SK-N-SH (cell line): ENCODE data around the gene ARHGAP27. TPM values are rescaled to one million over a fixed set of nuclear protein-coding genes. Genes with fewer than 3 reads are reported as not detected.

Experiments used
- CTCF ChIA-PET: fragments of 300-600, 350-600 bp; formaldehyde crosslinking; extraction: SDS; loops from one replicate; lab custom pipeline; 2021; lab: Yijun Ruan, JAX
- POLR2A ChIA-PET: fragments of 350-600 bp; sonication (Branson Sonifier 250); formaldehyde crosslinking; extraction: SDS; loops from one replicate; lab custom pipeline; 2020; ENCODE audit warnings: antibody characterized with exemption, inconsistent platforms; lab: Yijun Ruan, JAX
- DNase-seq: peaks from one replicate; pipeline ENCODE4 v3.0.0; 2012
- H2AFZ ChIP-seq: fragments of 200-600 bp; sonication (generic); 2 replicates; pipeline ENCODE4 v1.8.1; 2016; ENCODE audit warnings: antibody characterized with exemption, mild to moderate bottlenecking, low read depth
- H3F3A ChIP-seq: fragments of 200-600 bp; sonication (generic); replicated peaks from 2 replicates; pipeline ENCODE3; 2016; ENCODE audit warnings: antibody characterized with exemption, mild to moderate bottlenecking; ENCODE audit not compliant: insufficient read depth
- H3K27ac ChIP-seq, 2 experiments: fragments of 200-500 bp in 1 of 2; fragments of 200-600 bp in 1 of 2; sonication (Bioruptor generic) in 1 of 2; sonication (generic), shearing (Covaris generic) in 1 of 2; 2 replicates each; pipeline versions ENCODE4 v1.5.1 to v1.6.1; 2014 to 2016; ENCODE audit warnings: low read depth in 2 of 2, inconsistent platforms in 1 of 2, low read length in 1 of 2, mild to moderate bottlenecking in 1 of 2, mixed read lengths in 1 of 2
- H3K27me3 ChIP-seq: fragments of 200-600 bp; sonication (generic), shearing (Covaris generic); 2 replicates; pipeline ENCODE4 v1.6.1; 2016; ENCODE audit warnings: mixed run types; ENCODE audit not compliant: insufficient read depth
- H3K36me3 ChIP-seq, 2 experiments: fragments of 200-500 bp in 1 of 2; fragments of 200-600 bp in 1 of 2; sonication (Bioruptor generic) in 1 of 2; sonication (generic) in 1 of 2; replicated peaks in 1 of 2; 2 replicates each; pipeline versions ENCODE3 to v1.5.1; 2014 to 2016; ENCODE audit warnings: low read length in 1 of 2, mild to moderate bottlenecking in 1 of 2; ENCODE audit not compliant: insufficient read depth in 2 of 2, control insufficient read depth in 1 of 2
- H3K4me1 ChIP-seq, 2 experiments: fragments of 200-500 bp in 1 of 2; fragments of 200-600 bp in 1 of 2; sonication (Bioruptor generic) in 1 of 2; sonication (generic), shearing (Covaris generic) in 1 of 2; 2 replicates each; pipeline versions ENCODE4 v1.5.1 to v1.6.1; 2014 to 2016; ENCODE audit warnings: low read depth in 1 of 2, low read length in 1 of 2, mixed run types in 1 of 2; ENCODE audit not compliant: insufficient read depth in 2 of 2, control insufficient read depth in 1 of 2
- H3K4me2 ChIP-seq: fragments of 200-600 bp; sonication (generic), shearing (Covaris generic); 2 replicates; pipeline ENCODE4 v1.6.1; 2017; ENCODE audit warnings: mixed run types
- H3K4me3 ChIP-seq, 2 experiments: fragments of 200-500 bp in 1 of 2; fragments of 200-600 bp in 1 of 2; sonication (Bioruptor generic) in 1 of 2; sonication (generic), shearing (Covaris generic) in 1 of 2; 2 replicates each; pipeline versions ENCODE4 v1.5.1 to v1.8.1; 2014 to 2016; ENCODE audit warnings: low read depth in 2 of 2, inconsistent platforms in 1 of 2, low read length in 1 of 2, mild to moderate bottlenecking in 1 of 2, mixed read lengths in 1 of 2, moderate library complexity in 1 of 2
- H3K79me2 ChIP-seq: fragments of 200-600 bp; sonication (generic); 2 replicates; pipeline ENCODE4 v1.8.1; 2017; ENCODE audit warnings: mild to moderate bottlenecking; ENCODE audit not compliant: insufficient read depth
- H3K9ac ChIP-seq: fragments of 200-600 bp; sonication (generic); 2 replicates; pipeline ENCODE4 v1.6.1; 2017; ENCODE audit warnings: mixed run types
- H3K9me2 ChIP-seq: fragments of 200-600 bp; sonication (generic); 2 replicates; pipeline ENCODE4 v1.6.1; 2017; ENCODE audit warnings: mixed run types
- H3K9me3 ChIP-seq: fragments of 200-600 bp; sonication (generic); 2 replicates; pipeline ENCODE4 v1.6.1; 2017; ENCODE audit warnings: mixed run types, mild to moderate bottlenecking, moderate library complexity
- H4K20me1 ChIP-seq: fragments of 200-600 bp; sonication (generic); 2 replicates; pipeline ENCODE4 v1.6.1; 2017; ENCODE audit warnings: mild to moderate bottlenecking, mixed run types; ENCODE audit not compliant: insufficient read depth
- ELF1 ChIP-seq: IDR thresholded peaks from 2 replicates; pipeline ENCODE4 v1.4.0; 2012
- FOSL2 ChIP-seq: IDR thresholded peaks from 2 replicates; pipeline ENCODE4 v1.4.0; 2012; ENCODE audit warnings: low read depth, mild to moderate bottlenecking, moderate library complexity, borderline replicate concordance
- FOXM1 ChIP-seq: IDR thresholded peaks from 2 replicates; pipeline ENCODE4 v1.4.0; 2012; ENCODE audit warnings: low read depth, mild to moderate bottlenecking
- GATA2 ChIP-seq: sonication (generic); formaldehyde crosslinking; IDR thresholded peaks from 2 replicates; pipeline ENCODE4 v1.5.0; 2020; ENCODE audit warnings: mild to moderate bottlenecking, missing genetic modification reagents
- MXI1 ChIP-seq: IDR thresholded peaks from 2 replicates; pipeline ENCODE4 v1.6.1; 2012; ENCODE audit warnings: mild to moderate bottlenecking, low read depth, low read length, improper control_type of control experiment
- NFIC ChIP-seq: IDR thresholded peaks from 2 replicates; pipeline ENCODE4 v1.4.0; 2012; ENCODE audit warnings: borderline replicate concordance
- NRF1 ChIP-seq: IDR thresholded peaks from 2 replicates; pipeline ENCODE4 v1.6.1; 2012; ENCODE audit warnings: low read depth, mild to moderate bottlenecking, low read length
- RAD21 ChIP-seq: IDR thresholded peaks from 2 replicates; pipeline ENCODE4 v1.6.1; 2012; ENCODE audit warnings: mild to moderate bottlenecking, low read length
- RXRA ChIP-seq: IDR thresholded peaks from 2 replicates; pipeline ENCODE4 v1.4.0; 2012; ENCODE audit warnings: low read depth, mild to moderate bottlenecking, borderline replicate concordance
- SIN3A ChIP-seq: IDR thresholded peaks from 2 replicates; pipeline ENCODE4 v1.6.1; 2012; ENCODE audit warnings: low read depth, mild to moderate bottlenecking, low read length, moderate library complexity, borderline replicate concordance
- SMC3 ChIP-seq: IDR thresholded peaks from 2 replicates; pipeline ENCODE4 v1.6.1; 2012; ENCODE audit warnings: low read depth, low read length, improper control_type of control experiment
- TEAD4 ChIP-seq: IDR thresholded peaks from 2 replicates; pipeline ENCODE4 v1.4.0; 2012; ENCODE audit warnings: mild to moderate bottlenecking, borderline replicate concordance; ENCODE audit not compliant: insufficient read depth
- USF2 ChIP-seq: fragments of 150-350 bp; IDR thresholded peaks from 2 replicates; pipeline ENCODE4 v1.6.1; 2017; ENCODE audit warnings: antibody characterized with exemption, low read length, low read depth, borderline replicate concordance
- WGBS: methylation state at CpG from one replicate; pipeline ENCODE4 v1.1.6; 2017; ENCODE audit warnings: low lambda C conversion rate; 5-methylcytosine and 5-hydroxymethylcytosine counted together
- polyA plus RNA-seq, 3 experiments: library from polyadenylated mRNA; depleted of rRNA; stranded (reverse); fragments of >200 nt; gene quantifications; 2 replicates each; pipeline ENCODE4 v1.2.3, GENCODE V29; 2012

ARHGAP27 gene
- polyA plus RNA-seq, 1 of the 3 experiments (the other 2 are of a cell fraction), result 2.1 TPM

- TF ChIP-seq USF2 (no peak), TEAD4 (no peak), SMC3 (peak; percentile 51; the same call in 1 of the 2 replicates)
- TF ChIP-seq, all 33 proteins: peak for 3
Observed at GRCh38 chr17:45425125-45425983, 7.3 kb downstream of the ARHGAP27 start (continued).

GRCh38 chr17:45424769-45425124 lies 7.9 kb downstream of the ARHGAP27 start:
- H3K36me3 ChIP-seq, result no peaks in the 10 kb centered on the region
- no peak for DNase-seq
- H3K4me2 ChIP-seq, result no peak overlapping the region
- no peaks in the 10 kb centered on the region for H3K9me3 ChIP-seq
- ChIA-PET CTCF (interaction anchor here (0.7 to 5.8 kb wide), 6 partner anchors 27 to 206 kb away, joined by 3 to 36 read pairs (median 5); no protein-coding TSS in a partner anchor), POLR2A (no interaction called here)
- H3F3A ChIP-seq, result no peaks in the 10 kb centered on the region
- H3K4me3 ChIP-seq, result no peak overlapping the region
- H3K4me1 ChIP-seq, result peaks cover 0 to 7% of the 10 kb centered on the region in 2 experiments; a peak in 1 of 4 replicates
- H3K27ac ChIP-seq, result no peak overlapping the region
- no peak overlapping the region for H3K9ac ChIP-seq
- TF ChIP-seq RXRA (no peak), FOSL2 (no peak), NFIC (no peak), SIN3A (no peak), GATA2 (CRISPR knock-in tag) (no peak), FOXM1 (no peak), RAD21 (no peak), MXI1 (no peak), NRF1 (no peak), ELF1 (no peak)
- no peaks in the 10 kb centered on the region for H3K9me2 ChIP-seq
- no peaks in the 10 kb centered on the region for H3K27me3 ChIP-seq
- H3K79me2 ChIP-seq, result no peaks in the 10 kb centered on the region
- WGBS, result 69% methylated on average over 6 of the region's 6 CpGs
- H2AFZ ChIP-seq, result no peak overlapping the region
- H4K20me1 ChIP-seq, result no peaks in the 10 kb centered on the region

GRCh38 chr17:45423975-45424335 lies 8.7 kb downstream of the ARHGAP27 start:
- ChIA-PET POLR2A (no interaction called here), CTCF (interaction anchor here (0.7 to 5.8 kb wide), 3 partner anchors 30 to 205 kb away, joined by 3 to 36 read pairs (median 17); no protein-coding TSS in a partner anchor)
- no peaks in the 10 kb centered on the region for H3F3A ChIP-seq
- H3K9me2 ChIP-seq, result no peaks in the 10 kb centered on the region
- H3K79me2 ChIP-seq, result no peaks in the 10 kb centered on the region
- no peak overlapping the region for H3K27ac ChIP-seq
- 60% methylated on average over 1 of the region's 1 CpG for WGBS
- no peaks in the 10 kb centered on the region for H3K27me3 ChIP-seq
- H4K20me1 ChIP-seq, result no peaks in the 10 kb centered on the region
- no peaks in the 10 kb centered on the region for H3K9me3 ChIP-seq
- DNase-seq, result no peak
- peaks cover 0 to 7% of the 10 kb centered on the region in 2 experiments; a peak in 1 of 4 replicates for H3K4me1 ChIP-seq
- H3K9ac ChIP-seq, result no peak overlapping the region
- H2AFZ ChIP-seq, result no peak overlapping the region
- no peak overlapping the region for H3K4me2 ChIP-seq
- no peaks in the 10 kb centered on the region for H3K36me3 ChIP-seq
- H3K4me3 ChIP-seq, result no peak overlapping the region
- TF ChIP-seq GATA2 (CRISPR knock-in tag), result no peak
